Loucy (cell line): ENCODE measurements around the gene NRARP.

Source experiments
- EZH2phosphoT487 ChIP-seq: fragments of 200-600 bp; IDR thresholded peaks from 2 replicates; pipeline ENCODE4 v1.6.1; 2018; ENCODE audit warnings: antibody characterized with exemption, mild to moderate bottlenecking, moderate library complexity, borderline replicate concordance
- TF ChIP-seq, protein P1 (sequence below): fragments of 200-600 bp; sonication (generic); conservative IDR thresholded peaks from 2 replicates; pipeline ENCODE4 v1.5.1; 2014; ENCODE audit warnings: mild to moderate bottlenecking, antibody characterized with exemption, low read length

DNA sequence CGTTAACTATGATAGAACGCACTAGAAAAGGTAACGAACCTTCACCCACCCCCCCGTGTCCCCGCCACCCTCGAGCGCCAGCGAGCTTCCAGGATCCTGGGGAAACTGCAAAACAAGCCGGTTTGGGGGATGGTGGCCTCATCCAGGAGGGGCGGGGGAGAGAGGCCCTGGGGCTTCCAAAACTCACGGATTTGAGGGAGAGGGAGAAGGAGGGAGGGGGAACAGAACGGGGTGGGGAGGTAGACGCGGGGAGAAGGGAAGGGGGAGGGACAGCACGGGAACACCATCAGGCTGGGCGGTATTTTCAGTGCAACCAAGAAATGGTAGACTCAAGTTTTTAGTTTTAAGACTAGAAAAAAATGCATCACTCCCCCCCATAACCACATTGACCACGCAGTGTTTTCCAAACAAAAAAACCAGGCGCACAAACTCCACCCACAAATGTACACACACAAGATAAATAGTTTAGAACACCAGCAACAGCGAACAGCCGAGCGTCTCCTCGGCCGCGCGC lies 1.4 kb downstream of the NRARP start:
- TF ChIP-seq, protein P1, sequence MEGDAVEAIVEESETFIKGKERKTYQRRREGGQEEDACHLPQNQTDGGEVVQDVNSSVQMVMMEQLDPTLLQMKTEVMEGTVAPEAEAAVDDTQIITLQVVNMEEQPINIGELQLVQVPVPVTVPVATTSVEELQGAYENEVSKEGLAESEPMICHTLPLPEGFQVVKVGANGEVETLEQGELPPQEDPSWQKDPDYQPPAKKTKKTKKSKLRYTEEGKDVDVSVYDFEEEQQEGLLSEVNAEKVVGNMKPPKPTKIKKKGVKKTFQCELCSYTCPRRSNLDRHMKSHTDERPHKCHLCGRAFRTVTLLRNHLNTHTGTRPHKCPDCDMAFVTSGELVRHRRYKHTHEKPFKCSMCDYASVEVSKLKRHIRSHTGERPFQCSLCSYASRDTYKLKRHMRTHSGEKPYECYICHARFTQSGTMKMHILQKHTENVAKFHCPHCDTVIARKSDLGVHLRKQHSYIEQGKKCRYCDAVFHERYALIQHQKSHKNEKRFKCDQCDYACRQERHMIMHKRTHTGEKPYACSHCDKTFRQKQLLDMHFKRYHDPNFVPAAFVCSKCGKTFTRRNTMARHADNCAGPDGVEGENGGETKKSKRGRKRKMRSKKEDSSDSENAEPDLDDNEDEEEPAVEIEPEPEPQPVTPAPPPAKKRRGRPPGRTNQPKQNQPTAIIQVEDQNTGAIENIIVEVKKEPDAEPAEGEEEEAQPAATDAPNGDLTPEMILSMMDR, result no peak
- no peak for TF ChIP-seq EZH2phosphoT487
